GM21381 (cell line): Measurements from ENCODE around the gene SPAG4.

Experiments used
- ATAC-seq: cut with Tn5 transposase; IDR thresholded peaks from one replicate; pipeline ENCODE4 v1.9.1; 2021; ENCODE audit warnings: mild to moderate bottlenecking, moderate library complexity; ENCODE audit not compliant: unreplicated experiment

Gene SPAG4

GRCh38 chr20:35598899-35599775 lies 16.5 kb upstream of the SPAG4 start:
- ATAC-seq, result no peak

- ATAC-seq, result no peak
Observed at GRCh38 chr20:35599776-35600120, 15.9 kb upstream of the SPAG4 start.

GRCh38 chr20:35600176-35600992 lies 15.2 kb upstream of the SPAG4 start:
- no peak for ATAC-seq

- no peak for ATAC-seq
Observed at GRCh38 chr20:35600993-35601973, 14.3 kb upstream of the SPAG4 start.

GRCh38 chr20:35601990-35602389 lies 13.6 kb upstream of the SPAG4 start:
- ATAC-seq, result no peak

GRCh38 chr20:35602851-35603495 lies 12.7 kb upstream of the SPAG4 start:
- ATAC-seq, result no peak

GRCh38 chr20:35603695-35604448 lies 11.8 kb upstream of the SPAG4 start:
- no peak for ATAC-seq

- no peak for ATAC-seq
Observed at GRCh38 chr20:35604449-35604747, 11.2 kb upstream of the SPAG4 start.

GRCh38 chr20:35606127-35606526 lies 9.5 kb upstream of the SPAG4 start:
- ATAC-seq, result no peak

GRCh38 chr20:35607003-35607735 lies 8.5 kb upstream of the SPAG4 start:
- no peak for ATAC-seq

- no peak for ATAC-seq
Observed at GRCh38 chr20:35610833-35611427, 4.7 kb upstream of the SPAG4 start.

- peak; percentile 28 for ATAC-seq
Observed at GRCh38 chr20:35611482-35611881, 4.1 kb upstream of the SPAG4 start.

- ATAC-seq, result no peak
Observed at GRCh38 chr20:35616465-35617396, 1.1 kb downstream of the SPAG4 start.

- ATAC-seq, result no peak
Observed at GRCh38 chr20:35617397-35618262, 2.0 kb downstream of the SPAG4 start.

GRCh38 chr20:35618263-35619131 lies 2.9 kb downstream of the SPAG4 start:
- no peak for ATAC-seq
